Fibroblast of villous mesenchyme (primary cell): ENCODE data around the gene GNL3L. TPM values are rescaled to one million over a fixed set of nuclear protein-coding genes. Genes with fewer than 3 reads are reported as not detected.
"Not testable (repeated sequence)": the region's sequence is repeated elsewhere in the genome, so short reads cannot be mapped to it uniquely, and the experiment has no call there.

Experiments used
- DNase-seq: peaks from one replicate; pipeline ENCODE4 v3.0.0-alpha.2; 2010; ENCODE audit warnings: low read depth
- H3K4me3 ChIP-seq: 2 replicates; pipeline ENCODE4 v1.5.1; 2011; ENCODE audit warnings: low read depth, mild to moderate bottlenecking, low read length
- CTCF ChIP-seq: IDR thresholded peaks from 2 replicates; pipeline ENCODE4 v1.5.1; 2012; ENCODE audit warnings: low read depth, mild to moderate bottlenecking, low read length; ENCODE audit not compliant: insufficient read depth
- total RNA-seq: library from RNA; depleted of rRNA; stranded (reverse); fragments of >200 nt; gene quantifications from 2 replicates; pipeline ENCODE4 v1.2.3, GENCODE V29; 2012

GNL3L gene
- 39.9 and 49.2 TPM in 2 replicates for total RNA-seq

- peak within 1 kb of the TSS; percentile 84 for H3K4me3 ChIP-seq
- DNase-seq: peak; percentile 88
- TF ChIP-seq CTCF: no peak
Observed at GRCh38 chrX:54529552-54530356, at the start of gene GNL3L. Gene GNL3L (plus strand): TSS chrX:54530219. CDS start chrX:54532567, 2,348 bp downstream.

GRCh38 chrX:54482839-54483593 is 47.0 kb upstream of the GNL3L start:
- H3K4me3 ChIP-seq: no peak overlapping the region
- DNase-seq: no peak
- TF ChIP-seq CTCF: no peak

GRCh38 chrX:54483946-54484345 is 46.1 kb upstream of the GNL3L start:
- no peak for DNase-seq
- TF ChIP-seq CTCF: no peak
- no peak overlapping the region for H3K4me3 ChIP-seq

GRCh38 chrX:54484666-54485065 is 45.4 kb upstream of the GNL3L start:
- H3K4me3 ChIP-seq: no peak overlapping the region
- no peak for TF ChIP-seq CTCF
- no peak for DNase-seq

- H3K4me3 ChIP-seq, DNase-seq: not testable (repeated sequence)
Observed at GRCh38 chrX:54489819-54490218, 40.2 kb upstream of the GNL3L start.

- no peak for TF ChIP-seq CTCF
- no peak overlapping the region for H3K4me3 ChIP-seq
- DNase-seq: peak; percentile 38
Observed at GRCh38 chrX:54492340-54492739, 37.7 kb upstream of the GNL3L start.

- no peak for DNase-seq
- H3K4me3 ChIP-seq: peak overlapping the region; percentile 67
Observed at GRCh38 chrX:54494166-54494988, 35.6 kb upstream of the GNL3L start.

More at GRCh38 chrX:54494166-54494988, 35.6 kb upstream of the GNL3L start:
- TF ChIP-seq CTCF: no peak
